T-cell (primary cell): ENCODE results near the gene PPP1R15A. TPM values are rescaled to one million over a fixed set of nuclear protein-coding genes. Genes with fewer than 3 reads are reported as not detected.
"Not testable (repeated sequence)": the region's sequence is repeated elsewhere in the genome, so short reads cannot be mapped to it uniquely, and the experiment has no call there.

Source experiments
- ATAC-seq, 4 experiments: fragments of 200-7000 bp in 3 of 4; fragments of 150-1000 bp in 1 of 4; cut with Tn5 transposase; replicated peaks in 1 of 4; 1 replicate in 3 of 4; 2 replicates in 1 of 4; pipeline ENCODE4 v1.10.0; 2021; ENCODE audit warnings: moderate library complexity in 3 of 4, mild to moderate bottlenecking in 2 of 4, moderate number of reproducible peaks in 1 of 4
- CTCF ChIA-PET, 2 donors: fragments of 300-600 bp; sonication (Branson Sonifier 250); formaldehyde crosslinking; loops; one replicate each; lab custom pipeline; 2022; ENCODE audit warnings: antibody characterized with exemption in 2 of 2; lab: Charles Lee
- POLR2A ChIA-PET, 2 donors: fragments of 300-600 bp; sonication (Branson Sonifier 250); formaldehyde crosslinking; loops; one replicate each; lab custom pipeline; 2022; ENCODE audit warnings: antibody characterized with exemption in 2 of 2; lab: Charles Lee
- DNase-seq, 35 experiments: peaks; one replicate each; pipeline versions ENCODE4 v3.0.0 to v3.0.0-alpha.2; 2013 to 2023
- H3K27ac ChIP-seq: one replicate; pipeline ENCODE4 v1.5.1; 2013; ENCODE audit warnings: low read length
- H3K27me3 ChIP-seq, 2 experiments: replicated peaks in 1 of 2; 1 replicate in 1 of 2; 2 replicates in 1 of 2; pipeline versions ENCODE4 v1.6.1 to v1.7.0; 2013; ENCODE audit warnings: low read length in 1 of 2, mixed read lengths in 1 of 2; ENCODE audit not compliant: control insufficient read depth in 2 of 2, insufficient read depth in 2 of 2; ENCODE audit errors: extremely low read depth in 1 of 2
- H3K36me3 ChIP-seq, 2 donors: 1 replicate in 1 of 2; 2 replicates in 1 of 2; pipeline versions ENCODE4 v1.6.1 to v1.7.0; 2013; ENCODE audit warnings: low read length in 1 of 2; ENCODE audit not compliant: control insufficient read depth in 2 of 2, insufficient read depth in 1 of 2; ENCODE audit errors: extremely low read depth in 1 of 2
- H3K4me1 ChIP-seq, 2 experiments: 1 replicate in 1 of 2; 2 replicates in 1 of 2; pipeline versions ENCODE4 v1.6.1 to v1.7.0; 2013; ENCODE audit warnings: low read length in 2 of 2, mixed read lengths in 1 of 2; ENCODE audit not compliant: insufficient read depth in 2 of 2, control insufficient read depth in 1 of 2; ENCODE audit errors: extremely low read depth in 1 of 2
- H3K4me3 ChIP-seq, 2 donors: 1 replicate in 1 of 2; 2 replicates in 1 of 2; pipeline versions ENCODE4 v1.5.1 to v1.7.0; 2013; ENCODE audit warnings: mild to moderate bottlenecking in 2 of 2, low read length in 1 of 2, moderate library complexity in 1 of 2; ENCODE audit not compliant: control insufficient read depth in 1 of 2; ENCODE audit errors: extremely low read depth in 1 of 2
- H3K9me3 ChIP-seq: 2 replicates; pipeline ENCODE4 v1.7.0; 2013
- H3K27ac Mint-ChIP-seq, 2 donors: one replicate each; pipeline ENCODE4 v1.8.0; 2020 to 2021; ENCODE audit warnings: mild to moderate bottlenecking in 2 of 2, mixed read lengths in 2 of 2
- H3K27me3 Mint-ChIP-seq, 2 donors: one replicate each; pipeline ENCODE4 v1.8.0; 2021 to 2022; ENCODE audit warnings: mixed read lengths in 2 of 2
- H3K36me3 Mint-ChIP-seq: one replicate; pipeline ENCODE4 v1.8.0; 2021; ENCODE audit warnings: mixed read lengths
- H3K4me1 Mint-ChIP-seq, 3 donors: one replicate each; pipeline ENCODE4 v1.8.0; 2020 to 2022; ENCODE audit warnings: mixed read lengths in 3 of 3, mild to moderate bottlenecking in 1 of 3
- H3K4me3 Mint-ChIP-seq, 3 donors: one replicate each; pipeline ENCODE4 v1.8.0; 2020 to 2022; ENCODE audit warnings: mild to moderate bottlenecking in 3 of 3, mixed read lengths in 3 of 3, moderate library complexity in 3 of 3
- H3K9me3 Mint-ChIP-seq, 3 donors: one replicate each; pipeline ENCODE4 v1.8.0; 2020 to 2022; ENCODE audit warnings: mixed read lengths in 3 of 3
- WGBS: methylation state at CpG from one replicate; pipeline ENCODE4 v1.1.5; 2013; ENCODE audit warnings: missing lambda C conversion rate; ENCODE audit not compliant: insufficient coverage; 5-methylcytosine and 5-hydroxymethylcytosine counted together
- total RNA-seq, 35 experiments: library from RNA in 6 of 35; stranded (reverse) in 6 of 35; fragments of 120-200 nt in 1 of 35; gene quantifications; one replicate each; pipeline versions ENCODE4 v1.2.1 to v1.2.4 and lab custom pipeline; 2013 to 2026

PPP1R15A gene
- total RNA-seq, 5 donors from 2014 or later (not counting 1 experiment from before 2014, with no cell fraction given) = 74.4 to 713 (median 93.6) TPM

DNA sequence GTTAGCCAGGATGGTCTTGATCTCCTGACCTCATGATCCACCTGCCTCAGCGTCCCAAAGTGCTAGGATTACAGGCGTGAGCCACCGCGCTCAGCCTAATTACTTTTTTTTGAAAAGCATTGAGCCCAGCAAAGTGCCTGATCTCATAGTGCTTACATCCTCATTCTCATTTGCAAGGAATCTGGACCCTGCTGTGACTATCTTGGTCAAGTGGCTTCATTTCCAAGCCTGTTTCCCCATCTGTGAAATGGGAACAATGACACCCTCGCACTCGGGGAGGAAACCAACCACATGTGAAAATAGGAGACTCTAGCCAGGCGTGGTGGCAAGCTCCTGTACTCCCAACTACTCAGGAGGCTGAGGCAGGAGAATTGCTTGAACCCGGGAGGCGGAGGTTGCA lies 2.2 kb upstream of the PPP1R15A start:
- no peak for ATAC-seq
- DNase-seq = no peak
- Mint-ChIP-seq H3K27me3 (peaks cover 0 to 2% of the 10 kb centered on the region in 2 donors), H3K36me3 (peaks cover 21% of the 10 kb centered on the region), H3K27ac (no peak overlapping the region), H3K4me3 (no peak overlapping the region), H3K4me1 (peaks cover 23 to 32% (median 25%) of the 10 kb centered on the region in 3 donors), H3K9me3 (no peaks in the 10 kb centered on the region)
- H3K4me1 ChIP-seq = peaks cover 14 to 27% of the 10 kb centered on the region in 2 experiments
- no peak overlapping the region for H3K27ac ChIP-seq
- 90% methylated on average over 6 of the region's 9 CpGs for WGBS
- peaks cover 3 to 11% of the 10 kb centered on the region in 2 donors for H3K36me3 ChIP-seq
- no peak overlapping the region for H3K4me3 ChIP-seq
- POLR2A ChIA-PET = no interaction called here
- H3K9me3 ChIP-seq = no peaks in the 10 kb centered on the region
- peaks cover 0 to 21% of the 10 kb centered on the region in 2 experiments for H3K27me3 ChIP-seq
- CTCF ChIA-PET = no interaction called here

- H3K27ac Mint-ChIP-seq = peak overlapping the region; percentile 99 to 100
- peak overlapping the region; percentile 98 to 100 (median 99) for H3K4me3 Mint-ChIP-seq
- not testable (repeated sequence) for H3K9me3 ChIP-seq, DNase-seq, H3K27ac ChIP-seq, ATAC-seq, H3K9me3 Mint-ChIP-seq, H3K27me3 Mint-ChIP-seq
- H3K27me3 ChIP-seq = peaks cover 0 to 14% of the 10 kb centered on the region in 2 experiments
- peaks cover 34 to 48% (median 40%) of the 10 kb centered on the region in 3 donors for H3K4me1 Mint-ChIP-seq
- peaks cover 33% of the 10 kb centered on the region for H3K36me3 Mint-ChIP-seq
- ChIA-PET POLR2A (interaction anchor here in 1 of 2 donors (0.6 to 1.2 kb wide), 3 partner anchors 9 to 122 kb away, joined by 3 to 5 read pairs (median 5); partner anchors contain the start of genes GYS1 and RUVBL2), CTCF (interaction anchor here in 1 of 2 donors (0.5 to 1.0 kb wide), 6 partner anchors 14 to 605 kb away, joined by 3 to 5 read pairs (median 4); no protein-coding TSS in a partner anchor)
- peaks cover 3 to 25% of the 10 kb centered on the region in 2 donors for H3K36me3 ChIP-seq
- H3K4me1 ChIP-seq = peaks cover 18 to 42% of the 10 kb centered on the region in 2 experiments
- peak overlapping the region; percentile 15 to 81 for H3K4me3 ChIP-seq
- WGBS = no CpG with 5 or more reads among the region's 31 CpGs
Observed at GRCh38 chr19:48871471-48872181, 595 bp upstream of the PPP1R15A start.

DNA sequence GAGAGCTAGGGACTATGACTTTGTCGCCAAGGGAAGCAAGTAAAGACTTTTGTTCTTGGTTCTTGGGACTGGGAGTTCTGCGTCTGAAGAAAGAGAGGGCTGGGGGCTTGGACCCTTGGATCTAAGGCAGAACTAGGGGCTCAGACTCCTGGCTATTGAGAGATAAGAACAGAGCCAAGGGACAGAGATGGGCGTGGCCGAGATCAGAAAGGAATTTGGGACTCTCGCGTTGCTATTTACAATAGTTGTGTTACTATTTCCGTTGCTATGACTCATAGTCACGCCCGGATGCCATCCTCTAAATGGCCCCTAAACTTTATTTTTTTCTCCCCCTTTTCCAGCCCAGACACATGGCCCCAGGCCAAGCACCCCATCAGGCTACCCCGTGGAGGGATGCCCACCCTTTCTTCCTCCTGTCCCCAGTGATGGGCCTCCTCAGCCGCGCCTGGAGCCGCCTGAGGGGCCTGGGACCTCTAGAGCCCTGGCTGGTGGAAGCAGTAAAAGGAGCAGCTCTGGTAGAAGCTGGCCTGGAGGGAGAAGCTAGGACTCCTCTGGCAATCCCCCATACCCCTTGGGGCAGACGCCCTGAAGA lies 759 bp downstream of the PPP1R15A start:
- Mint-ChIP-seq H3K4me3 (peak overlapping the region; percentile 98 to 100 (median 99)), H3K27ac (peak overlapping the region; percentile 99 to 100), H3K4me1 (peaks cover 35 to 48% (median 42%) of the 10 kb centered on the region in 3 donors), H3K9me3 (no peaks in the 10 kb centered on the region), H3K27me3 (peaks cover 0 to 2% of the 10 kb centered on the region in 2 donors), H3K36me3 (peaks cover 36% of the 10 kb centered on the region)
- ATAC-seq = peak; percentile 47 to 57 (median 54)
- no peaks in the 10 kb centered on the region for H3K9me3 ChIP-seq
- ChIA-PET CTCF (no interaction called here), POLR2A (interaction anchor here (0.5 to 0.6 kb wide), 5 partner anchors 21 to 298 kb away, joined by 3 to 4 read pairs (median 3); partner anchors contain the start of gene NUCB1 (in 1 of the 2))
- peak overlapping the region; percentile 98 for H3K27ac ChIP-seq
- WGBS = 0% methylated on average over 6 of the region's 14 CpGs
- peaks cover 18 to 42% of the 10 kb centered on the region in 2 experiments for H3K4me1 ChIP-seq
- peak; percentile 43 to 93 (median 70) for DNase-seq
- peaks cover 3 to 28% of the 10 kb centered on the region in 2 donors for H3K36me3 ChIP-seq
- peaks cover 0 to 6% of the 10 kb centered on the region in 2 experiments for H3K27me3 ChIP-seq
- peak overlapping the region; percentile 81 to 99 for H3K4me3 ChIP-seq

GRCh38 chr19:48873476-48874302 lies 1.5 kb downstream of the PPP1R15A start:
- Mint-ChIP-seq H3K4me1 (peaks cover 40 to 48% (median 48%) of the 10 kb centered on the region in 3 donors), H3K4me3 (peak overlapping the region; percentile 98 to 100 (median 99)), H3K36me3 (peaks cover 40% of the 10 kb centered on the region), H3K9me3 (no peaks in the 10 kb centered on the region), H3K27ac (peak overlapping the region; percentile 99 to 100), H3K27me3 (no peaks in the 10 kb centered on the region)
- peaks cover 0 to 3% of the 10 kb centered on the region in 2 experiments for H3K27me3 ChIP-seq
- H3K36me3 ChIP-seq = peaks cover 3 to 28% of the 10 kb centered on the region in 2 donors
- H3K4me3 ChIP-seq = peak overlapping the region; percentile 81 to 99
- ChIA-PET CTCF (no interaction called here), POLR2A (interaction anchor here (0.5 to 0.8 kb wide), 4 partner anchors 102 to 299 kb away, joined by 3 to 5 read pairs (median 3); no protein-coding TSS in a partner anchor)
- ATAC-seq = no peak
- DNase-seq = no peak
- H3K9me3 ChIP-seq = no peaks in the 10 kb centered on the region
- 95% methylated on average over 5 of the region's 14 CpGs for WGBS
- H3K4me1 ChIP-seq = peaks cover 18 to 42% of the 10 kb centered on the region in 2 experiments
- peak overlapping the region; percentile 98 for H3K27ac ChIP-seq

- peak in 2 of 4 experiments; percentile 3 to 8 for ATAC-seq
- WGBS = 55% methylated on average over 7 of the region's 17 CpGs
Observed at GRCh38 chr19:48874303-48875135, 2.3 kb downstream of the PPP1R15A start.

More at GRCh38 chr19:48874303-48875135, 2.3 kb downstream of the PPP1R15A start:
- H3K27me3 Mint-ChIP-seq = no peaks in the 10 kb centered on the region
- H3K4me1 ChIP-seq = peaks cover 18 to 42% of the 10 kb centered on the region in 2 experiments
- peaks cover 3 to 28% of the 10 kb centered on the region in 2 donors for H3K36me3 ChIP-seq
- peak overlapping the region; percentile 99 to 100 for H3K27ac Mint-ChIP-seq
- no peaks in the 10 kb centered on the region for H3K27me3 ChIP-seq
- H3K9me3 ChIP-seq = no peaks in the 10 kb centered on the region
- peaks cover 41% of the 10 kb centered on the region for H3K36me3 Mint-ChIP-seq
- ChIA-PET CTCF (no interaction called here), POLR2A (interaction anchor here (0.5 to 1.1 kb wide), 6 partner anchors 101 to 1326 kb away, joined by 3 to 5 read pairs (median 3); no protein-coding TSS in a partner anchor)
- peaks cover 41 to 50% (median 48%) of the 10 kb centered on the region in 3 donors for H3K4me1 Mint-ChIP-seq
- peak overlapping the region; percentile 17 to 35 for H3K4me3 ChIP-seq
- H3K9me3 Mint-ChIP-seq = no peaks in the 10 kb centered on the region
- DNase-seq = peak in 4 of 35 experiments; percentile 27 to 52 (median 40)
- peak overlapping the region; percentile 98 to 100 (median 99) for H3K4me3 Mint-ChIP-seq
- H3K27ac ChIP-seq = peak overlapping the region; percentile 98
